Esophagus squamous epithelium (tissue), 5 donors: Measurements from ENCODE around the gene LAP3. TPM values are rescaled to one million over a fixed set of nuclear protein-coding genes. Genes with fewer than 3 reads are reported as not detected.
A peak's percentile ranks its signal among the peaks of the same experiment; 100 is the strongest.
"Not testable (repeated sequence)": the region's sequence is repeated elsewhere in the genome, so short reads cannot be mapped to it uniquely, and the experiment has no call there.

Experiments
- DNase-seq: peaks from one replicate; lab custom pipeline; 2025; lab: John Stamatoyannopoulos, UW
- H3K27ac ChIP-seq, 4 donors: fragments of 200-600 bp; sonication (generic); one replicate each; pipeline ENCODE4 v1.5.1; 2016 to 2019; ENCODE audit warnings: mild to moderate bottlenecking in 1 of 4
- H3K27me3 ChIP-seq, 4 donors: fragments of 200-600 bp; sonication (generic); 1 replicate in 3 of 4; 2 replicates in 1 of 4; pipeline versions ENCODE4 v1.5.1 to v1.6.0; 2017 to 2021; ENCODE audit warnings: antibody characterized with exemption in 1 of 4
- H3K36me3 ChIP-seq, 3 donors: fragments of 200-600 bp; sonication (generic); one replicate each; pipeline ENCODE4 v1.5.1; 2016 to 2019
- H3K4me1 ChIP-seq, 3 donors: fragments of 200-600 bp; sonication (generic); one replicate each; pipeline ENCODE4 v1.5.1; 2017 to 2019
- H3K4me3 ChIP-seq, 4 donors: fragments of 200-600 bp; sonication (generic); 1 replicate in 3 of 4; 2 replicates in 1 of 4; pipeline ENCODE4 v1.5.1; 2016 to 2019; ENCODE audit warnings: mild to moderate bottlenecking in 2 of 4, moderate library complexity in 1 of 4
- H3K9me3 ChIP-seq, 3 donors: fragments of 200-600 bp; sonication (generic); one replicate each; pipeline ENCODE4 v1.5.1; 2016 to 2019
- POLR2A ChIP-seq, 4 donors: fragments of 450-650 bp; IDR thresholded peaks; one replicate each; pipeline ENCODE4 v1.6.1; 2017; ENCODE audit warnings: antibody characterized with exemption in 4 of 4, mild to moderate bottlenecking in 4 of 4, moderate library complexity in 3 of 4
- WGBS, 2 donors: methylation state at CpG; one replicate each; pipeline ENCODE4 v1.1.5; 2018; 5-methylcytosine and 5-hydroxymethylcytosine counted together
- intact Hi-C: fragments of 100-400 bp; cut with DNase I; formaldehyde crosslinking; loops from one replicate; pipeline ENCODE4 v1.15.0; 2022
- total RNA-seq, 4 donors: library from RNA; depleted of rRNA; stranded (reverse); fragments of >200 nt; gene quantifications; one replicate each; pipeline ENCODE4 v1.1.0, GENCODE V29; 2016
- TF ChIP-seq, protein P1 (sequence below), 6 experiments: fragments of 450-650 bp in 4 of 6; fragments of 200-600 bp in 2 of 6; sonication (generic) in 2 of 6; IDR thresholded peaks; one replicate each; pipeline ENCODE4 v1.5.1; 2016 to 2019; ENCODE audit warnings: antibody characterized with exemption in 6 of 6, mild to moderate bottlenecking in 4 of 6, moderate library complexity in 4 of 6
- donor health status: DM: yes; HTN: yes; CAD: no.

Gene LAP3
- total RNA-seq, 4 donors from 2014 or later: 30.2 to 80.5 (median 54.6) TPM

GRCh38 chr4:17574206-17574605 is 2.8 kb upstream of the LAP3 start:
- Histone ChIP-seq H3K9me3 (no peaks in the 10 kb centered on the region), H3K36me3 (no peaks in the 10 kb centered on the region), H3K4me1 (peaks cover 0 to 21% (median 17%) of the 10 kb centered on the region in 3 donors), H3K27ac (no peak overlapping the region), H3K27me3 (no peaks in the 10 kb centered on the region), H3K4me3 (no peak overlapping the region)
- TF ChIP-seq, protein P1, sequence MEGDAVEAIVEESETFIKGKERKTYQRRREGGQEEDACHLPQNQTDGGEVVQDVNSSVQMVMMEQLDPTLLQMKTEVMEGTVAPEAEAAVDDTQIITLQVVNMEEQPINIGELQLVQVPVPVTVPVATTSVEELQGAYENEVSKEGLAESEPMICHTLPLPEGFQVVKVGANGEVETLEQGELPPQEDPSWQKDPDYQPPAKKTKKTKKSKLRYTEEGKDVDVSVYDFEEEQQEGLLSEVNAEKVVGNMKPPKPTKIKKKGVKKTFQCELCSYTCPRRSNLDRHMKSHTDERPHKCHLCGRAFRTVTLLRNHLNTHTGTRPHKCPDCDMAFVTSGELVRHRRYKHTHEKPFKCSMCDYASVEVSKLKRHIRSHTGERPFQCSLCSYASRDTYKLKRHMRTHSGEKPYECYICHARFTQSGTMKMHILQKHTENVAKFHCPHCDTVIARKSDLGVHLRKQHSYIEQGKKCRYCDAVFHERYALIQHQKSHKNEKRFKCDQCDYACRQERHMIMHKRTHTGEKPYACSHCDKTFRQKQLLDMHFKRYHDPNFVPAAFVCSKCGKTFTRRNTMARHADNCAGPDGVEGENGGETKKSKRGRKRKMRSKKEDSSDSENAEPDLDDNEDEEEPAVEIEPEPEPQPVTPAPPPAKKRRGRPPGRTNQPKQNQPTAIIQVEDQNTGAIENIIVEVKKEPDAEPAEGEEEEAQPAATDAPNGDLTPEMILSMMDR (IDR thresholded peaks at IDR 0.05): no peak
- 86 to 94% methylated on average over 4 of the region's 4 CpGs for WGBS, 2 donors
- intact Hi-C loops: no loop called here
- DNase-seq: no peak

DNA sequence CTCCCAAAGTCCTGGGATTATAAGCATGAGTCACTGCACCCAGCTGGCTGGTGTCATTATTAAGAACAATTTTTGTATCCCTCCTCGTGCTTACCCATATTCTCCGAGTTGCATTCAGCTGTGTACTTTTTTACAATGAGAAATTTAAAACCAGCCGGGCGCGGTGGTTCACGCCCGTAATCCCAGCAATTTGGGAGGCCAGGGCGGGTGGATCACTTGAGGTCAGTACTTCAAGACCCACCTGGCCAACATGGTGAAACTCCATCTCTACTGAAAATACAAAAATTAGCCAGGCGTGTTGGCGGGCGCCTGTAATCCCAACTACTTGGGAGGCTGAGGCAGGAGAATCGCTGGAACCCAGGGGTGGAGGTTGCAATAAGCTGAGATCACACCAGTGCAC is 1.8 kb upstream of the LAP3 start:
- intact Hi-C loops, H3K36me3 ChIP-seq, DNase-seq, H3K27me3 ChIP-seq, H3K9me3 ChIP-seq, H3K27ac ChIP-seq, H3K4me3 ChIP-seq: not testable (repeated sequence)
- peaks cover 0 to 31% (median 24%) of the 10 kb centered on the region in 3 donors for H3K4me1 ChIP-seq
- WGBS, 2 donors: 91% methylated on average over 8 to 12 of the region's 12 CpGs

DNA sequence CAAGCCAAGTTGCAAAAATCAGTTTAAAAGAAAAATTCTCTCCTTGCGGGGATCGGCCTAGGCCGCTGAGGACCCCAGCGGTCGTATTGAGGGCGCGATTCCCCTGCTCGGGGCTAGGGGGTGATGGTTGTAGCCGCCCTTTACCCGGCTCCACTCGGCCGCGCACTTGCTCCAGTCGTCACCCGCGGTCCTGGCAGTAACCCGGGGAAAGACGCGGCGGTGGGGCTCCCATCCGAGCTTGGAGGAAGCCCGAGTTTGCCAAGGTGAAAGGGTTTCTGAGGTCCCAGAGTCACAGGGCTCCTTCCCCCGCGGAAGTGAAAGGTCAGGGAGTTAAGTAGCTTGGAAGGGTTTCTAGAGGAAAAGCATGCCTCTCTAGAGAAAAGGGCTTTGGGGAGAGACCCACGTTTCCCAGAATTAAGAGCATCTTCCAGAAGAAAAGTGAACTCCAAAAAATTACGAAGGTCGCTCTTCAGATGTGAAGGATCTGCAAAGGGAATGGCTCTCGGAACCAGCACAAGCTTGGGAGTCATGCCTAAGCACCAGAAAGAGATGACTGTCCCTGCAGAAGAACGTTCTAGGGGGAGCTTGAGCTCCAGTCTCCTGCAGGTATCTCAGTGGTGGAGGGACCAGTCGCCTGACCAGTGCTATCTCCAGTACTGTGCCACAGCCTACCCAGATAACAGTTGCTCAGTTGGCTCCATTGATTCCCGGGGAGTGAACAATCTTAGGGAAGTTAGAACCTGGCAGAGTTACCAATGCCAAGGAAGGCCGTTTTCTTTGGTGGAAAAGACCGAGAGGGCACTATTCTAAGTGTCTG is 875 bp downstream of the LAP3 start:
- no peaks in the 10 kb centered on the region for H3K9me3 ChIP-seq
- no peaks in the 10 kb centered on the region for H3K27me3 ChIP-seq
- no peak for DNase-seq
- TF ChIP-seq POLR2A (IDR thresholded peaks at IDR 0.05): no peak
- TF ChIP-seq, protein P1 (IDR thresholded peaks at IDR 0.05): no peak
- peak overlapping the region; percentile 69 to 84 (median 79) for H3K4me3 ChIP-seq
- peaks cover 0 to 28% (median 4%) of the 10 kb centered on the region in 3 donors for H3K36me3 ChIP-seq
- intact Hi-C loops: no loop called here
- H3K4me1 ChIP-seq: peaks cover 0 to 50% (median 24%) of the 10 kb centered on the region in 3 donors
- peak overlapping the region; percentile 92 to 94 (median 92) for H3K27ac ChIP-seq
- 1 to 8% methylated on average over 14 to 23 of the region's 33 CpGs for WGBS, 2 donors

DNA sequence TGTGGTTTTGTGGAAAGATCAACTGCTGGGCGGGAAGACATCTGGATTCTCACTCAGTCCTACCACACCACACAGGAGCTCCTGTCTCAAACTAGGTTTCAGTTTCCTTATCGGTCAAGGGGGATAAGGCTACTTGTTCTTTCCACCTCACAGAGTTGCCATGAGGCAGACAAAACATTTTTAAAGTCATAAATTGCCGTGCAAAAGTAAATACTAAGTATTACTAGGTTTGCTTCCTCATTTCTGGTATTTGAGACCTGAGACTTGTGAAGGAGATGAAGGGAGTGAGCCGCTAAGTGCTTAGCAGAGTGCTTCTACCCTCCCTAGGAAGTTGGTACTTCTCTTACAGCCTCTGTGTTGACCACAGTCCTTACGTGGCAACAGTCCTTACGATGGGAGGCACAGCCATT is 1.5 kb downstream of the LAP3 start:
- Histone ChIP-seq H3K27ac (peak overlapping the region; percentile 92 to 94 (median 92)), H3K4me1 (peaks cover 0 to 50% (median 24%) of the 10 kb centered on the region in 3 donors), H3K36me3 (peaks cover 6 to 35% (median 10%) of the 10 kb centered on the region in 3 donors), H3K9me3 (no peaks in the 10 kb centered on the region), H3K4me3 (peak overlapping the region; percentile 69 to 84 (median 79)), H3K27me3 (no peaks in the 10 kb centered on the region)
- 24 to 62% methylated on average over 4 to 6 of the region's 6 CpGs for WGBS, 2 donors
- DNase-seq: no peak
- intact Hi-C loops: no loop called here
- TF ChIP-seq POLR2A (IDR thresholded peaks at IDR 0.05): no peak
- TF ChIP-seq, protein P1 (IDR thresholded peaks at IDR 0.05): no peak

DNA sequence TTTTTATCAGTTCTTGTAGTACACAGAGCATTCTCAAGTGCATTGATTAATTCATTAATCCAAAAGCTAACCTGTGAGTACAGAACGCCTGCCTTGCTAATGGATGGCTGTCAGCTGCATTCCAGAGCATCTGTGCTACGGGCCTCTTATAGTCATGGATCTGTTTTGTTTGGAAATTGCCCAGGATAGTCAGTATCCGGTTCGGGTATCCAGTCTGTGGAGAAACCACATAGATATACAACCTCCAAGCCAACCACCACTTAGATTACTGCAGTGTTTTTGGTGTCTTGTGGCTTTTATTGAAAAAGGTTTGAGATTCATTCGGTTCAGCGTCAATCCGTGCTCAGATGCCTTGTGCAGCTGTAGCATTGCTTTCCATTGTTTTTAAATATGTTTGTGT is 4.0 kb downstream of the LAP3 start:
- H3K4me3 ChIP-seq: no peak overlapping the region
- intact Hi-C loops: no loop called here
- H3K9me3 ChIP-seq: no peaks in the 10 kb centered on the region
- H3K4me1 ChIP-seq: peaks cover 0 to 50% (median 24%) of the 10 kb centered on the region in 3 donors
- WGBS, 2 donors: 68 to 71% methylated on average over 7 of the region's 7 CpGs
- no peaks in the 10 kb centered on the region for H3K27me3 ChIP-seq
- H3K27ac ChIP-seq: peak overlapping the region; percentile 4 to 92 (median 23)
- peaks cover 24 to 59% (median 32%) of the 10 kb centered on the region in 3 donors for H3K36me3 ChIP-seq
- TF ChIP-seq, protein P1 (IDR thresholded peaks at IDR 0.05): no peak
- no peak for TF ChIP-seq POLR2A (IDR thresholded peaks at IDR 0.05)
- no peak for DNase-seq
